ENCODE measurements around the gene SIPA1L3.

DNA sequence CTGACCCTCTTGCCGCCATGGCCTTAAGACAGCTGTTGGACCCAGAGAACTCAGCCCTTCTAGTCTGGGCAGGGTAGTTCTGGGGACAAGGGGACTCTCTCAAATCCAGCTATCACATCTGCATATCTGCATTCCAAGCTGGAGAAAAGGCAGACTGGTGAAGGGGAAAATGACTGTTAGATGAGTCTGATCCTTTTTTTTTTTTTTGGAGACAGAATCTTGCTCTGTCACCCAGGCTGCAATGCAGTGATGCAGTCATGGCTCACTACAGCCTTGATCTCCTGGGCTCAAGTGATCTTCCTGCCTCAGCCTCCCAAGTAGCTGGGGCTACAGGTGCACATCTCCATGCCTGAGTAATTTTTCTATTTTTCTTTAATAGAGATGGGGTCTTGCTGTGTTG lies 114.3 kb downstream of the SIPA1L3 start:
- TF ChIP-seq, protein P1, sequence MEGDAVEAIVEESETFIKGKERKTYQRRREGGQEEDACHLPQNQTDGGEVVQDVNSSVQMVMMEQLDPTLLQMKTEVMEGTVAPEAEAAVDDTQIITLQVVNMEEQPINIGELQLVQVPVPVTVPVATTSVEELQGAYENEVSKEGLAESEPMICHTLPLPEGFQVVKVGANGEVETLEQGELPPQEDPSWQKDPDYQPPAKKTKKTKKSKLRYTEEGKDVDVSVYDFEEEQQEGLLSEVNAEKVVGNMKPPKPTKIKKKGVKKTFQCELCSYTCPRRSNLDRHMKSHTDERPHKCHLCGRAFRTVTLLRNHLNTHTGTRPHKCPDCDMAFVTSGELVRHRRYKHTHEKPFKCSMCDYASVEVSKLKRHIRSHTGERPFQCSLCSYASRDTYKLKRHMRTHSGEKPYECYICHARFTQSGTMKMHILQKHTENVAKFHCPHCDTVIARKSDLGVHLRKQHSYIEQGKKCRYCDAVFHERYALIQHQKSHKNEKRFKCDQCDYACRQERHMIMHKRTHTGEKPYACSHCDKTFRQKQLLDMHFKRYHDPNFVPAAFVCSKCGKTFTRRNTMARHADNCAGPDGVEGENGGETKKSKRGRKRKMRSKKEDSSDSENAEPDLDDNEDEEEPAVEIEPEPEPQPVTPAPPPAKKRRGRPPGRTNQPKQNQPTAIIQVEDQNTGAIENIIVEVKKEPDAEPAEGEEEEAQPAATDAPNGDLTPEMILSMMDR (IDR thresholded peaks at IDR 0.05) = no peak
- no peak for TF ChIP-seq POLR2A (IDR thresholded peaks at IDR 0.05)
- no peak for TF ChIP-seq EP300 (IDR thresholded peaks at IDR 0.05)

All from upper lobe of left lung (tissue), 4 donors.